ENCODE results near the gene PCDHGB6.
"Not testable (repeated sequence)": the region's sequence is repeated elsewhere in the genome, so short reads cannot be mapped to it uniquely, and the experiment has no call there.

GRCh38 chr5:141394401-141395187 lies 13.2 kb upstream of the PCDHGB6 start:
- TF ChIP-seq, protein P1, sequence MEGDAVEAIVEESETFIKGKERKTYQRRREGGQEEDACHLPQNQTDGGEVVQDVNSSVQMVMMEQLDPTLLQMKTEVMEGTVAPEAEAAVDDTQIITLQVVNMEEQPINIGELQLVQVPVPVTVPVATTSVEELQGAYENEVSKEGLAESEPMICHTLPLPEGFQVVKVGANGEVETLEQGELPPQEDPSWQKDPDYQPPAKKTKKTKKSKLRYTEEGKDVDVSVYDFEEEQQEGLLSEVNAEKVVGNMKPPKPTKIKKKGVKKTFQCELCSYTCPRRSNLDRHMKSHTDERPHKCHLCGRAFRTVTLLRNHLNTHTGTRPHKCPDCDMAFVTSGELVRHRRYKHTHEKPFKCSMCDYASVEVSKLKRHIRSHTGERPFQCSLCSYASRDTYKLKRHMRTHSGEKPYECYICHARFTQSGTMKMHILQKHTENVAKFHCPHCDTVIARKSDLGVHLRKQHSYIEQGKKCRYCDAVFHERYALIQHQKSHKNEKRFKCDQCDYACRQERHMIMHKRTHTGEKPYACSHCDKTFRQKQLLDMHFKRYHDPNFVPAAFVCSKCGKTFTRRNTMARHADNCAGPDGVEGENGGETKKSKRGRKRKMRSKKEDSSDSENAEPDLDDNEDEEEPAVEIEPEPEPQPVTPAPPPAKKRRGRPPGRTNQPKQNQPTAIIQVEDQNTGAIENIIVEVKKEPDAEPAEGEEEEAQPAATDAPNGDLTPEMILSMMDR (IDR thresholded peaks at IDR 0.05): not testable (repeated sequence)
- not testable (repeated sequence) for TF ChIP-seq POLR2A (IDR thresholded peaks at IDR 0.05; ENCODE audit: low read length); JUN (IDR thresholded peaks at IDR 0.05); NPAS2 (CRISPR knock-in tag; IDR thresholded peaks at IDR 0.05; ENCODE audit: borderline replicate concordance); PBX3 (IDR thresholded peaks at IDR 0.05); REST (IDR thresholded peaks at IDR 0.05); CHD2 (IDR thresholded peaks at IDR 0.05; ENCODE audit: low read length, partially characterized antibody); HOXA7 (CRISPR knock-in tag; IDR thresholded peaks at IDR 0.05); HEYL (CRISPR knock-in tag; IDR thresholded peaks at IDR 0.05)

All from A549 (cell line).